HepG2 (cell line): ENCODE measurements around the gene AQP7. TPM values are rescaled to one million over a fixed set of nuclear protein-coding genes. Genes with fewer than 3 reads are reported as not detected.

Experiments used
- ADNP ChIP-seq: sonication (generic); formaldehyde crosslinking; IDR thresholded peaks from 2 replicates; pipeline ENCODE4 v1.4.0; 2020; ENCODE audit warnings: missing genetic modification reagents
- MED8 ChIP-seq: sonication (generic); formaldehyde crosslinking; IDR thresholded peaks from 2 replicates; pipeline ENCODE4 v1.8.1; 2023; ENCODE audit warnings: mild to moderate bottlenecking, missing genetic modification reagents; ENCODE audit not compliant: insufficient replicate concordance
- MTERF4 ChIP-seq: sonication (generic); formaldehyde crosslinking; IDR thresholded peaks from 2 replicates; pipeline ENCODE4 v1.8.0; 2023; ENCODE audit warnings: mild to moderate bottlenecking, missing genetic modification reagents
- NR2F2 ChIP-seq: IDR thresholded peaks from 2 replicates; pipeline ENCODE4 v1.6.1; 2012; ENCODE audit warnings: low read depth, inconsistent platforms, borderline replicate concordance
- PHF8 ChIP-seq: sonication (generic); formaldehyde crosslinking; IDR thresholded peaks from 2 replicates; pipeline ENCODE4 v1.5.0; 2020; ENCODE audit warnings: missing genetic modification reagents
- RAD21 ChIP-seq: fragments of 450-650 bp; formaldehyde crosslinking; IDR thresholded peaks from 2 replicates; pipeline ENCODE4 v1.5.0; 2020; ENCODE audit warnings: mild to moderate bottlenecking
- SMC3 ChIP-seq: IDR thresholded peaks from 2 replicates; pipeline ENCODE4 v1.6.1; 2011; ENCODE audit warnings: low read length, improper control_type of control experiment
- TBL1XR1 ChIP-seq: fragments of 150-350 bp; IDR thresholded peaks from 2 replicates; pipeline ENCODE4 v1.6.1; 2014; ENCODE audit warnings: borderline replicate concordance, low read length; ENCODE audit not compliant: partially characterized antibody
- TCF7 ChIP-seq: sonication (generic); IDR thresholded peaks from 2 replicates; pipeline ENCODE4 v1.6.1; 2016; ENCODE audit warnings: antibody characterized with exemption, low read depth
- ZBTB38 ChIP-seq: sonication (generic); formaldehyde crosslinking; IDR thresholded peaks from 2 replicates; pipeline ENCODE4 v1.5.1; 2020; ENCODE audit warnings: mild to moderate bottlenecking, missing genetic modification reagents
- ZFP36L1 ChIP-seq: sonication (generic); formaldehyde crosslinking; IDR thresholded peaks from 2 replicates; pipeline ENCODE4 v1.8.0; 2022; ENCODE audit warnings: mild to moderate bottlenecking, missing genetic modification reagents, moderate library complexity
- ZKSCAN1 ChIP-seq: fragments of 150-350 bp; IDR thresholded peaks from 2 replicates; pipeline ENCODE4 v1.6.1; 2014; ENCODE audit warnings: low read length
- ZNF414 ChIP-seq: sonication (generic); formaldehyde crosslinking; IDR thresholded peaks from 2 replicates; pipeline ENCODE4 v1.5.0; 2020; ENCODE audit warnings: missing genetic modification reagents
- ZNF451 ChIP-seq: sonication (generic); formaldehyde crosslinking; IDR thresholded peaks from 2 replicates; pipeline ENCODE4 v1.5.0; 2020; ENCODE audit warnings: mild to moderate bottlenecking, missing genetic modification reagents
- ZNF740 ChIP-seq: sonication (generic); formaldehyde crosslinking; IDR thresholded peaks from 2 replicates; pipeline ENCODE4 v1.4.0; 2020; ENCODE audit warnings: missing genetic modification reagents
- polyA plus RNA-seq, 8 experiments: library from polyadenylated mRNA; depleted of rRNA in 3 of 8; stranded (reverse) in 7 of 8; unstranded in 1 of 8; fragments of >200 nt; fragmentation: Illumina TruSeq in 4 of 8; extraction: Trizol in 4 of 8; gene quantifications; 2 replicates each; pipeline versions ENCODE4 v1.2.1 to v1.2.3, GENCODE V29; 2011 to 2016; ENCODE audit warnings: low read depth in 4 of 8, missing spikeins in 1 of 8, mixed read lengths in 1 of 8; ENCODE audit not compliant: insufficient read depth in 1 of 8
- total RNA-seq, 5 experiments: library from RNA; depleted of rRNA; stranded (reverse); fragments of >200 nt; fragmentation: Illumina TruSeq; extraction: Trizol; gene quantifications; 2 replicates each; pipeline ENCODE4 v1.2.3, GENCODE V29; 2016; ENCODE audit warnings: low read depth in 1 of 5
- TF ChIP-seq, protein P1 (sequence below): sonication (generic); formaldehyde crosslinking; IDR thresholded peaks from 2 replicates; pipeline ENCODE4 v1.4.0; 2020; ENCODE audit warnings: missing genetic modification reagents, borderline replicate concordance
- TF ChIP-seq, protein P2 (sequence below): sonication (generic); formaldehyde crosslinking; IDR thresholded peaks from 2 replicates; pipeline ENCODE4 v1.5.1; 2020; ENCODE audit warnings: missing genetic modification reagents, mild to moderate bottlenecking, borderline replicate concordance
- TF ChIP-seq, protein P3 (sequence below): IDR thresholded peaks from 2 replicates; pipeline ENCODE4 v1.6.1; 2016; ENCODE audit warnings: low read depth
- TF ChIP-seq, protein P4 (sequence below): IDR thresholded peaks from 2 replicates; pipeline ENCODE4 v1.6.1; 2016; ENCODE audit warnings: missing compliant biosample characterization, missing genetic modification reagents, borderline replicate concordance

AQP7 gene
- total and polyA plus RNA-seq, 2 of the 13 experiments (the other 11 are each of a cell fraction or from before 2014, with no cell fraction given) = 1.9 to 2.1 TPM

GRCh38 chr9:33415501-33416038 lies 13.2 kb upstream of the AQP7 start (continued):
- TF ChIP-seq MED8 (CRISPR knock-in tag) = peak; percentile 85
- TF ChIP-seq, protein P1, sequence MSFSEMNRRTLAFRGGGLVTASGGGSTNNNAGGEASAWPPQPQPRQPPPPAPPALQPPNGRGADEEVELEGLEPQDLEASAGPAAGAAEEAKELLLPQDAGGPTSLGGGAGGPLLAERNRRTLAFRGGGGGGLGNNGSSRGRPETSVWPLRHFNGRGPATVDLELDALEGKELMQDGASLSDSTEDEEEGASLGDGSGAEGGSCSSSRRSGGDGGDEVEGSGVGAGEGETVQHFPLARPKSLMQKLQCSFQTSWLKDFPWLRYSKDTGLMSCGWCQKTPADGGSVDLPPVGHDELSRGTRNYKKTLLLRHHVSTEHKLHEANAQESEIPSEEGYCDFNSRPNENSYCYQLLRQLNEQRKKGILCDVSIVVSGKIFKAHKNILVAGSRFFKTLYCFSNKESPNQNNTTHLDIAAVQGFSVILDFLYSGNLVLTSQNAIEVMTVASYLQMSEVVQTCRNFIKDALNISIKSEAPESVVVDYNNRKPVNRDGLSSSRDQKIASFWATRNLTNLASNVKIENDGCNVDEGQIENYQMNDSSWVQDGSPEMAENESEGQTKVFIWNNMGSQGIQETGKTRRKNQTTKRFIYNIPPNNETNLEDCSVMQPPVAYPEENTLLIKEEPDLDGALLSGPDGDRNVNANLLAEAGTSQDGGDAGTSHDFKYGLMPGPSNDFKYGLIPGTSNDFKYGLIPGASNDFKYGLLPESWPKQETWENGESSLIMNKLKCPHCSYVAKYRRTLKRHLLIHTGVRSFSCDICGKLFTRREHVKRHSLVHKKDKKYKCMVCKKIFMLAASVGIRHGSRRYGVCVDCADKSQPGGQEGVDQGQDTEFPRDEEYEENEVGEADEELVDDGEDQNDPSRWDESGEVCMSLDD = peak; percentile 79; the same call in 1 of the 2 replicates
- TF ChIP-seq TCF7 = peak; percentile 99
- TF ChIP-seq TBL1XR1 = peak; percentile 73
- peak; percentile 78 for TF ChIP-seq ZBTB38
- TF ChIP-seq, protein P2, sequence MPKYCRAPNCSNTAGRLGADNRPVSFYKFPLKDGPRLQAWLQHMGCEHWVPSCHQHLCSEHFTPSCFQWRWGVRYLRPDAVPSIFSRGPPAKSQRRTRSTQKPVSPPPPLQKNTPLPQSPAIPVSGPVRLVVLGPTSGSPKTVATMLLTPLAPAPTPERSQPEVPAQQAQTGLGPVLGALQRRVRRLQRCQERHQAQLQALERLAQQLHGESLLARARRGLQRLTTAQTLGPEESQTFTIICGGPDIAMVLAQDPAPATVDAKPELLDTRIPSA = no peak
- peak; percentile 37; the same call in 1 of the 2 replicates for TF ChIP-seq ZNF740 (CRISPR knock-in tag)
- TF ChIP-seq RAD21 = peak; percentile 84
- 0 out of 2 replicates have a peak, but pooled peaks have one; percentile 44 for TF ChIP-seq ZKSCAN1
- TF ChIP-seq NR2F2 = peak; percentile 87
- TF ChIP-seq ZFP36L1 (CRISPR knock-in tag) = peak; percentile 99
- TF ChIP-seq ZNF414 = peak; percentile 92
- 0 out of 2 replicates have a peak, but pooled peaks have one; percentile 81 for TF ChIP-seq ZNF451
- no peak for TF ChIP-seq ADNP (CRISPR knock-in tag)
- 0 out of 2 replicates have a peak, but pooled peaks have one; percentile 36 for TF ChIP-seq PHF8 (CRISPR knock-in tag)
- peak; percentile 55 for TF ChIP-seq SMC3
- TF ChIP-seq MTERF4 = no peak
- TF ChIP-seq, protein P3, sequence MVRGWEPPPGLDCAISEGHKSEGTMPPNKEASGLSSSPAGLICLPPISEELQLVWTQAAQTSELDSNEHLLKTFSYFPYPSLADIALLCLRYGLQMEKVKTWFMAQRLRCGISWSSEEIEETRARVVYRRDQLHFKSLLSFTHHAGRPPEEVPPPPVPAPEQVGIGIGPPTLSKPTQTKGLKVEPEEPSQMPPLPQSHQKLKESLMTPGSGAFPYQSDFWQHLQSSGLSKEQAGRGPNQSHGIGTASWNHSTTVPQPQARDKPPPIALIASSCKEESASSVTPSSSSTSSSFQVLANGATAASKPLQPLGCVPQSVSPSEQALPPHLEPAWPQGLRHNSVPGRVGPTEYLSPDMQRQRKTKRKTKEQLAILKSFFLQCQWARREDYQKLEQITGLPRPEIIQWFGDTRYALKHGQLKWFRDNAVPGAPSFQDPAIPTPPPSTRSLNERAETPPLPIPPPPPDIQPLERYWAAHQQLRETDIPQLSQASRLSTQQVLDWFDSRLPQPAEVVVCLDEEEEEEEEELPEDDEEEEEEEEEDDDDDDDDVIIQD = peak; percentile 86
- TF ChIP-seq, protein P4, sequence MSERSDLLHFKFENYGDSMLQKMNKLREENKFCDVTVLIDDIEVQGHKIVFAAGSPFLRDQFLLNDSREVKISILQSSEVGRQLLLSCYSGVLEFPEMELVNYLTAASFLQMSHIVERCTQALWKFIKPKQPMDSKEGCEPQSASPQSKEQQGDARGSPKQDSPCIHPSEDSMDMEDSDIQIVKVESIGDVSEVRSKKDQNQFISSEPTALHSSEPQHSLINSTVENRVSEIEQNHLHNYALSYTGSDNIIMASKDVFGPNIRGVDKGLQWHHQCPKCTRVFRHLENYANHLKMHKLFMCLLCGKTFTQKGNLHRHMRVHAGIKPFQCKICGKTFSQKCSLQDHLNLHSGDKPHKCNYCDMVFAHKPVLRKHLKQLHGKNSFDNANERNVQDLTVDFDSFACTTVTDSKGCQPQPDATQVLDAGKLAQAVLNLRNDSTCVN (CRISPR knock-in tag) = peak; percentile 70; the same call in 1 of the 2 replicates
